GM21529 (cell line): ENCODE measurements around the gene TNFSF9.
"Not testable (repeated sequence)": the region's sequence is repeated elsewhere in the genome, so short reads cannot be mapped to it uniquely, and the experiment has no call there.

Experiments used
- ATAC-seq: cut with Tn5 transposase; IDR thresholded peaks from one replicate; pipeline ENCODE4 v1.9.1; 2021; ENCODE audit not compliant: unreplicated experiment

The TNFSF9 gene

GRCh38 chr19:6571167-6571566, 40.3 kb downstream of the TNFSF9 start:
- no peak for ATAC-seq

- ATAC-seq = no peak
These were observed 41.4 kb downstream of the TNFSF9 start for GRCh38 chr19:6572217-6572616.

GRCh38 chr19:6573350-6573749, 42.5 kb downstream of the TNFSF9 start:
- ATAC-seq = no peak

- ATAC-seq = no peak
These were observed 46.1 kb downstream of the TNFSF9 start for GRCh38 chr19:6576869-6577475.

- peak; percentile 74 for ATAC-seq
These were observed 46.8 kb downstream of the TNFSF9 start for GRCh38 chr19:6577476-6578125.

GRCh38 chr19:6579450-6580178, 48.8 kb downstream of the TNFSF9 start:
- ATAC-seq = no peak

GRCh38 chr19:6580313-6580712, 49.5 kb downstream of the TNFSF9 start:
- no peak for ATAC-seq

GRCh38 chr19:6582515-6583484, 52.0 kb downstream of the TNFSF9 start:
- not testable (repeated sequence) for ATAC-seq
